Mesenchymal stem cell (in vitro differentiated cells and primary cell): Measurements from ENCODE around the gene NOTCH3.

Source experiments
- DNase-seq: peaks from one replicate; pipeline ENCODE4 v3.0.0-alpha.2; 2013
- H2AFZ ChIP-seq: one replicate; pipeline ENCODE4 v1.6.1; 2013; ENCODE audit warnings: low read depth, mild to moderate bottlenecking, control low read depth, inconsistent platforms, low read length, moderate library complexity
- H2AK5ac ChIP-seq: 2 replicates; pipeline ENCODE4 v1.6.1; 2013; ENCODE audit warnings: low read length, moderate library complexity, mild to moderate bottlenecking, inconsistent platforms; ENCODE audit not compliant: severe bottlenecking
- H2BK120ac ChIP-seq: one replicate; pipeline ENCODE4 v1.6.1; 2013; ENCODE audit warnings: low read depth, mild to moderate bottlenecking, inconsistent platforms, low read length, moderate library complexity
- H2BK12ac ChIP-seq, 2 experiments: one replicate each; pipeline ENCODE4 v1.6.1; 2013; ENCODE audit warnings: inconsistent platforms in 2 of 2, low read length in 2 of 2, mild to moderate bottlenecking in 2 of 2, moderate library complexity in 2 of 2, control low read depth in 1 of 2
- H2BK15ac ChIP-seq: one replicate; pipeline ENCODE4 v1.6.1; 2013; ENCODE audit warnings: mild to moderate bottlenecking, low read depth, inconsistent platforms; ENCODE audit not compliant: poor library complexity, severe bottlenecking
- H2BK5ac ChIP-seq: 2 replicates; pipeline ENCODE4 v1.6.1; 2013; ENCODE audit warnings: low read depth, mild to moderate bottlenecking, low read length, control low read depth, inconsistent platforms; ENCODE audit not compliant: poor library complexity, severe bottlenecking
- H3K14ac ChIP-seq, 2 experiments: one replicate each; pipeline ENCODE4 v1.6.1; 2013; ENCODE audit warnings: inconsistent platforms in 2 of 2, low read length in 2 of 2, control low read depth in 1 of 2, mild to moderate bottlenecking in 1 of 2, moderate library complexity in 1 of 2
- H3K18ac ChIP-seq, 2 experiments: one replicate each; pipeline ENCODE4 v1.6.1; 2013; ENCODE audit warnings: inconsistent platforms in 2 of 2, low read length in 2 of 2, control low read depth in 1 of 2, low read depth in 1 of 2, mild to moderate bottlenecking in 1 of 2
- H3K23ac ChIP-seq, 2 experiments: one replicate each; pipeline ENCODE4 v1.6.1; 2013; ENCODE audit warnings: inconsistent platforms in 2 of 2, low read length in 2 of 2, mild to moderate bottlenecking in 2 of 2, moderate library complexity in 2 of 2, control low read depth in 1 of 2
- H3K27ac ChIP-seq: 2 replicates; pipeline ENCODE4 v1.5.1; 2013; ENCODE audit warnings: mild to moderate bottlenecking, moderate library complexity, low read length, control low read depth, inconsistent platforms; ENCODE audit not compliant: poor library complexity, severe bottlenecking
- H3K27me3 ChIP-seq, 2 experiments: 2 replicates each; pipeline versions ENCODE4 v1.6.1 to v1.7.0; 2013; ENCODE audit warnings: low read length in 2 of 2, mild to moderate bottlenecking in 2 of 2, moderate library complexity in 2 of 2, control low read depth in 1 of 2, inconsistent platforms in 1 of 2; ENCODE audit not compliant: control insufficient read depth in 1 of 2, insufficient read depth in 1 of 2
- H3K36me3 ChIP-seq, 2 experiments: 2 replicates each; pipeline versions ENCODE4 v1.6.1 to v1.7.0; 2013; ENCODE audit warnings: low read length in 2 of 2, control low read depth in 1 of 2, inconsistent platforms in 1 of 2, low read depth in 1 of 2, mild to moderate bottlenecking in 1 of 2; ENCODE audit not compliant: insufficient read depth in 2 of 2, control insufficient read depth in 1 of 2
- H3K4ac ChIP-seq, 2 experiments: one replicate each; pipeline ENCODE4 v1.6.1; 2013; ENCODE audit warnings: inconsistent platforms in 2 of 2, low read length in 2 of 2, mild to moderate bottlenecking in 2 of 2, moderate library complexity in 2 of 2, control low read depth in 1 of 2, low read depth in 1 of 2
- H3K4me1 ChIP-seq: 2 replicates; pipeline ENCODE4 v1.6.1; 2013; ENCODE audit warnings: low read depth, low read length, control low read depth; ENCODE audit not compliant: control insufficient read depth, insufficient read depth
- H3K4me2 ChIP-seq: 2 replicates; pipeline ENCODE4 v1.6.1; 2013; ENCODE audit warnings: low read length, mild to moderate bottlenecking, inconsistent platforms; ENCODE audit not compliant: poor library complexity, severe bottlenecking
- H3K4me3 ChIP-seq, 2 experiments: 2 replicates each; pipeline versions ENCODE4 v1.5.1 to v1.7.0; 2013; ENCODE audit warnings: low read length in 2 of 2, mild to moderate bottlenecking in 2 of 2, control low read depth in 1 of 2, low read depth in 1 of 2; ENCODE audit not compliant: insufficient read depth in 1 of 2
- H3K79me1 ChIP-seq: replicated peaks from 2 replicates; pipeline ENCODE4 v1.6.1; 2013; ENCODE audit warnings: mild to moderate bottlenecking, control low read depth, low read length, inconsistent platforms; ENCODE audit not compliant: poor library complexity, severe bottlenecking
- H3K9ac ChIP-seq: 2 replicates; pipeline ENCODE4 v1.7.0; 2013; ENCODE audit warnings: mild to moderate bottlenecking, low read length, moderate library complexity
- H3K9me3 ChIP-seq: 2 replicates; pipeline ENCODE4 v1.7.0; 2013; ENCODE audit warnings: mild to moderate bottlenecking, low read length; ENCODE audit not compliant: control insufficient read depth
- H4K8ac ChIP-seq: one replicate; pipeline ENCODE4 v1.6.1; 2013; ENCODE audit warnings: inconsistent platforms, mild to moderate bottlenecking, low read length, moderate library complexity
- H4K91ac ChIP-seq: one replicate; pipeline ENCODE4 v1.6.1; 2013; ENCODE audit warnings: mild to moderate bottlenecking, low read length, inconsistent platforms
- WGBS: methylation state at CpG from one replicate; pipeline ENCODE4 v1.1.7; 2013; ENCODE audit warnings: mixed read lengths; 5-methylcytosine and 5-hydroxymethylcytosine counted together

The NOTCH3 gene

DNA sequence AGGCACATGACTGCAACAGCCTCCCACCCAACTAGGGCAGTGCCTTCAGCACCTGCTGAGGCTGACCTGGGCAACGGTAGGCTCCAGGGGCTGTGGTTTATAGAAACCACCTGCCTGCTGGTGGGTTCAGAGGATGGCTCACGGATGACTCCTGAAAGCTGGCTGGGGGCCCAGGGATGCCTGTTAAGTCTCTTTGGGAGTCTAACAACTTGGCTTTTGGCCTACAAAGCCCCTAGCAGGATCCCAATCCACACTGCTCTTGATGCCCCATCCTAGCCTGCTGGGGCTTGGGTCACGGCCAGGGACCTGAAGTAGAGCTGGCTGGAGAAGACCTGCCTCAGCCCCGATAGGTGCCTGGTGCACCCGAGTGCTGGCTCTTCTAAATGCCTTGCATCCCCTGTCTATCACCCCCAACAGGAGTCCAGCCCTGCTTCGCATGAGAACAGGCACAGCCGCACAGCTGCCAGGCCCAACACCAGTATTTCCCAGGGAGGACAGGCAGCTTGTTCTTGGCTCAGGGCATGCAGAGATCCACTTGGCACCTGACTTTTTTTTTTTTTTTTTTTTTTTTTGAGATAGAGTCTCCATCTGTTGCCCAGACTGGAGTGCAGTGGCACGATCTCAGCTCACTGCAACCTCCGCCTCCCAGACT, 40.6 kb upstream of the NOTCH3 start:
- Histone ChIP-seq H3K9me3 (no peaks in the 10 kb centered on the region), H2BK12ac (no peak overlapping the region)
- WGBS, result 95% methylated on average over 9 of the region's 9 CpGs

DNA sequence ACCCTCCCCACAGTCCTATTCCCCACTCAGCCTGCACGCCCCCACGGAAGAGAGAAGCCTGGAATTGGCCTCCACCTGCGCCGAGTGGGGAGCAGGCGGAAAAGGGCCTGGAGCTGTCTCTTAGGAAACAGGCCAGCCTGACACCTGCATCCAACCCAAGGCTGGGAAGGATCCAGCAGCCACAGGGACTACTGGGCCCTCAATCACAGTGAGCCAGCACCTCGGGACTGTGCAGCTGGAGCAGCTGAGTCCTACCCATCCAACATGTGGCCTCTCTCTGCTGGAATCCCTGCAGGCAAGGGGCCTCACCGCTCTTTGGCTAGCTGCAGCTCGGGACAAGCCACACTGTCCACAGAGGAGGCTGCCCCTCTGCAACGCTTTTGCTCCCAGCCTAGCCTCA, 39.7 kb upstream of the NOTCH3 start:
- DNase-seq, result no peak
- Histone ChIP-seq H2BK120ac (no peak overlapping the region), H4K8ac (no peak overlapping the region), H2BK12ac (no peak overlapping the region), H3K18ac (no peak overlapping the region), H3K9ac (no peak overlapping the region), H4K91ac (no peak overlapping the region), H3K4me1 (peaks cover 17% of the 10 kb centered on the region), H3K4me3 (no peak overlapping the region), H3K23ac (no peak overlapping the region), H3K36me3 (peaks cover 87 to 97% of the 10 kb centered on the region in 2 experiments), H3K4me2 (no peak overlapping the region), H3K4ac (no peak overlapping the region), H3K27ac (no peak overlapping the region), H3K14ac (no peak overlapping the region), H3K27me3 (no peaks in the 10 kb centered on the region), H3K79me1 (peaks cover 74% of the 10 kb centered on the region), H2AK5ac (no peak overlapping the region), H2BK15ac (no peak overlapping the region), H2BK5ac (no peak overlapping the region), H3K9me3 (no peaks in the 10 kb centered on the region), H2AFZ (no peak overlapping the region)
- WGBS, result 97% methylated on average over 9 of the region's 9 CpGs

More for the DNA sequence above, 40.6 kb upstream of the NOTCH3 start:
- no peak overlapping the region for H3K14ac ChIP-seq
- H2BK5ac ChIP-seq, result no peak overlapping the region
- no peak for DNase-seq
- peaks cover 85 to 97% of the 10 kb centered on the region in 2 experiments for H3K36me3 ChIP-seq
- no peak overlapping the region for H3K4ac ChIP-seq
- peaks cover 24% of the 10 kb centered on the region for H3K4me1 ChIP-seq
- no peak overlapping the region for H3K4me3 ChIP-seq
- no peak overlapping the region for H4K91ac ChIP-seq
- no peak overlapping the region for H3K27ac ChIP-seq
- no peak overlapping the region for H2BK120ac ChIP-seq
- no peak overlapping the region for H3K4me2 ChIP-seq
- H2BK15ac ChIP-seq, result no peak overlapping the region
- H2AFZ ChIP-seq, result no peak overlapping the region
- H3K9ac ChIP-seq, result peak overlapping the region; percentile 18
- peaks cover 76% of the 10 kb centered on the region for H3K79me1 ChIP-seq
- no peaks in the 10 kb centered on the region for H3K27me3 ChIP-seq
- H3K18ac ChIP-seq, result no peak overlapping the region
- H4K8ac ChIP-seq, result no peak overlapping the region
- H2AK5ac ChIP-seq, result no peak overlapping the region
- no peak overlapping the region for H3K23ac ChIP-seq

DNA sequence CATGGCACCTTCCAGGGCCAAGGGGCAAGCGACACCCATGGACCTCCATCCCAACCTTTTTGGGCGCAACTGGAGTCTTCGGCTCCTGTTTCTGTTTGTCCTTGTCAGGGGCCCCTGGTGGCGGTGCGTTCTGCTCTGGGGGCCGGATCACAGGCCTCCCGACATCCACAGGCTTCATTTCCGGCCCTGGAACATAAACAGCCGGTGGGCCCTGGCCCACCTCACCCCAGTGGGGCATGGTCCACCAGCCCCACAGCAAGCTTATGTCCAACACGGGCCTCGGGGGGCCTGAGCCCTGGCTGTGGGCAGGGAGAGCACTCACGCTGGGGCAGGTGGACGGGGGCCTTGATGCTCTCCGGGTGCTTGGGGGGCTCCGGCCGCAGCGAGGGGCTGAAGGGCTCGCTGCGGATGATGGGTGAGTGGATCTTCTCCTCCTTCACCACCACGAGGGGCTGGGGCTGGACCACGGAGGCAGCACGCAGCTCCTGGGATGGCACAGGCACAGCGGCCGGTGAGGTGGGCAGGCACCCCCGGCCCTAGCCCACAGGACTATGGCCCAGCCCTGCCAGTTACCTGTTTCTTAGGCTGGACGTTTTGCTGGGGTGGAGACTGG, 38.6 kb upstream of the NOTCH3 start:
- no peak overlapping the region for H3K9ac ChIP-seq
- H2BK12ac ChIP-seq, result no peak overlapping the region
- no peak overlapping the region for H3K14ac ChIP-seq
- no peak overlapping the region for H2BK15ac ChIP-seq
- DNase-seq, result no peak
- peaks cover 16% of the 10 kb centered on the region for H3K4me1 ChIP-seq
- no peak overlapping the region for H2BK5ac ChIP-seq
- H4K91ac ChIP-seq, result no peak overlapping the region
- H3K36me3 ChIP-seq, result peaks cover 83 to 92% of the 10 kb centered on the region in 2 experiments
- H3K4me2 ChIP-seq, result no peak overlapping the region
- H3K4me3 ChIP-seq, result peak overlapping the region in 1 of 2 experiments; percentile 10
- H2BK120ac ChIP-seq, result no peak overlapping the region
- no peak overlapping the region for H4K8ac ChIP-seq
- peaks cover 64% of the 10 kb centered on the region for H3K79me1 ChIP-seq
- H2AFZ ChIP-seq, result no peak overlapping the region
- no peak overlapping the region for H3K27ac ChIP-seq
- H3K9me3 ChIP-seq, result no peaks in the 10 kb centered on the region
- WGBS, result 96% methylated on average over 26 of the region's 26 CpGs
- no peak overlapping the region for H3K23ac ChIP-seq
- no peak overlapping the region for H3K18ac ChIP-seq
- H3K4ac ChIP-seq, result no peak overlapping the region
- no peaks in the 10 kb centered on the region for H3K27me3 ChIP-seq
- H2AK5ac ChIP-seq, result no peak overlapping the region

DNA sequence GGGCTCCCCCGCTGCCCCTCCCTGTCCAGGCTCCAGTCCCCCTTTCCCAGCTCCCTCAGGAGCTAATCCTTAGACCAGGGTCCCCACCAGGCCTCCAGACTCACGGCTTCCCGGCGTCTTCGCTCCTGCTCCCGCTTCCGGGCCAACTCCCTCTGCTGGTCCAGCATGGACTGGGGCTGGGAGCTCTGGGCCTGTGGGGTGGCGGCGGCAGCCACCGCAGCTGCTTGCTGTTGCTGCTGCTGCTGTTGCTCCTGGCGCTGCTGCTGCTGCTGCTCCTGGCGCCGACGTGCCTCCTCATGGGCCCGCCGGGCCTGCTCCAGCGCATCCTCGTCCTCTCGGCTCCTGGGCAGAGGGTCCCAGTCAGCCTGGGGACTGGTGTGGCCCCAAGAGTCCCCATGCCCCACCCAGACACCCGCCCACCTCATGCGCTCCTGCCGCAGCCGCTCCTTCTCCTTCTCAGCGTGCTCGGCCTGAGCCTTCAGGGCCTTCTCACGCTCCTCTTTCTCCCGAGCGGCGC, 37.9 kb upstream of the NOTCH3 start:
- Histone ChIP-seq H2AK5ac (no peak overlapping the region), H2AFZ (no peak overlapping the region), H3K18ac (no peak overlapping the region), H3K4me1 (peaks cover 10% of the 10 kb centered on the region), H3K27ac (no peak overlapping the region), H3K79me1 (peaks cover 61% of the 10 kb centered on the region), H4K8ac (no peak overlapping the region), H2BK120ac (no peak overlapping the region), H3K9me3 (no peaks in the 10 kb centered on the region), H3K4ac (no peak overlapping the region), H4K91ac (no peak overlapping the region), H3K27me3 (no peaks in the 10 kb centered on the region), H3K4me3 (no peak overlapping the region), H3K14ac (no peak overlapping the region), H3K36me3 (peaks cover 78 to 85% of the 10 kb centered on the region in 2 experiments), H2BK12ac (no peak overlapping the region), H2BK15ac (no peak overlapping the region), H3K23ac (no peak overlapping the region), H3K9ac (no peak overlapping the region), H3K4me2 (no peak overlapping the region), H2BK5ac (no peak overlapping the region)
- WGBS, result 96% methylated on average over 29 of the region's 29 CpGs
- no peak for DNase-seq
